NOMO-1 treated with dmso at 0.1 percent for 144 hours (cell line): Measurements from ENCODE around the gene ANAPC1.
A peak's percentile ranks its signal among the peaks of the same experiment; 100 is the strongest.
"Not testable (repeated sequence)": the region's sequence is repeated elsewhere in the genome, so short reads cannot be mapped to it uniquely, and the experiment has no call there.

Experiments
- DNase-seq: peaks from one replicate; lab custom pipeline; 2025; ENCODE audit not compliant: unreplicated experiment; lab: John Stamatoyannopoulos, UW

The ANAPC1 gene

GRCh38 chr2:111904726-111905474, 20.9 kb upstream of the ANAPC1 start:
- DNase-seq = no peak

- DNase-seq = no peak
Measured at GRCh38 chr2:111903930-111904439, 20.0 kb upstream of the ANAPC1 start.

- DNase-seq = no peak
Measured at GRCh38 chr2:111903516-111903915, 19.5 kb upstream of the ANAPC1 start.

GRCh38 chr2:111900859-111901258, 16.9 kb upstream of the ANAPC1 start:
- DNase-seq = peak; percentile 23

- DNase-seq = peak; percentile 19
Measured at GRCh38 chr2:111898703-111899514, 14.9 kb upstream of the ANAPC1 start.

GRCh38 chr2:111897924-111898702, 14.1 kb upstream of the ANAPC1 start, which contains the start of gene MERTK:
MERTK (plus strand) TSS chr2:111898607; CDS start chr2:111898736, 129 bp downstream.
- peak; percentile 69 for DNase-seq

GRCh38 chr2:111897630-111897923, 13.6 kb upstream of the ANAPC1 start:
- DNase-seq = peak; percentile 43

GRCh38 chr2:111896576-111896975, 12.6 kb upstream of the ANAPC1 start:
- no peak for DNase-seq

- DNase-seq = no peak
Measured at GRCh38 chr2:111896024-111896423, 12.0 kb upstream of the ANAPC1 start.

GRCh38 chr2:111884592-111884964, 585 bp upstream of the ANAPC1 start:
- DNase-seq = no peak

- not testable (repeated sequence) for DNase-seq
Measured at GRCh38 chr2:111872806-111873205, 11.2 kb downstream of the ANAPC1 start.

- not testable (repeated sequence) for DNase-seq
Measured at GRCh38 chr2:111865124-111865523, 18.9 kb downstream of the ANAPC1 start.

GRCh38 chr2:111860005-111860404, 24.0 kb downstream of the ANAPC1 start:
- not testable (repeated sequence) for DNase-seq

GRCh38 chr2:111852544-111852943, 31.4 kb downstream of the ANAPC1 start:
- DNase-seq = not testable (repeated sequence)

- not testable (repeated sequence) for DNase-seq
Measured at GRCh38 chr2:111850646-111851045, 33.3 kb downstream of the ANAPC1 start.

- not testable (repeated sequence) for DNase-seq
Measured at GRCh38 chr2:111839625-111840282, 44.2 kb downstream of the ANAPC1 start.

GRCh38 chr2:111838992-111839391, 45.0 kb downstream of the ANAPC1 start:
- DNase-seq = not testable (repeated sequence)

- not testable (repeated sequence) for DNase-seq
Measured at GRCh38 chr2:111834221-111834620, 49.8 kb downstream of the ANAPC1 start.

GRCh38 chr2:111830479-111830878, 53.5 kb downstream of the ANAPC1 start:
- not testable (repeated sequence) for DNase-seq

GRCh38 chr2:111828217-111828766, 55.7 kb downstream of the ANAPC1 start:
- DNase-seq = not testable (repeated sequence)
